AG10803 (cell line): Measurements from ENCODE around the gene CYP17A1.
"Not testable (repeated sequence)": the region's sequence is repeated elsewhere in the genome, so short reads cannot be mapped to it uniquely, and the experiment has no call there.

Experiments
- DNase-seq: peaks from one replicate; pipeline ENCODE4 v3.0.0; 2010; ENCODE audit warnings: low read depth
- H3K4me3 ChIP-seq: 2 replicates; pipeline ENCODE4 v1.5.1; 2011; ENCODE audit warnings: mild to moderate bottlenecking, low read length, control low read depth
- TF ChIP-seq, protein P1 (sequence below): conservative IDR thresholded peaks from 2 replicates; pipeline ENCODE4 v1.5.1; 2011; ENCODE audit warnings: mild to moderate bottlenecking, low read length, control low read depth, inconsistent platforms

Gene CYP17A1

DNA sequence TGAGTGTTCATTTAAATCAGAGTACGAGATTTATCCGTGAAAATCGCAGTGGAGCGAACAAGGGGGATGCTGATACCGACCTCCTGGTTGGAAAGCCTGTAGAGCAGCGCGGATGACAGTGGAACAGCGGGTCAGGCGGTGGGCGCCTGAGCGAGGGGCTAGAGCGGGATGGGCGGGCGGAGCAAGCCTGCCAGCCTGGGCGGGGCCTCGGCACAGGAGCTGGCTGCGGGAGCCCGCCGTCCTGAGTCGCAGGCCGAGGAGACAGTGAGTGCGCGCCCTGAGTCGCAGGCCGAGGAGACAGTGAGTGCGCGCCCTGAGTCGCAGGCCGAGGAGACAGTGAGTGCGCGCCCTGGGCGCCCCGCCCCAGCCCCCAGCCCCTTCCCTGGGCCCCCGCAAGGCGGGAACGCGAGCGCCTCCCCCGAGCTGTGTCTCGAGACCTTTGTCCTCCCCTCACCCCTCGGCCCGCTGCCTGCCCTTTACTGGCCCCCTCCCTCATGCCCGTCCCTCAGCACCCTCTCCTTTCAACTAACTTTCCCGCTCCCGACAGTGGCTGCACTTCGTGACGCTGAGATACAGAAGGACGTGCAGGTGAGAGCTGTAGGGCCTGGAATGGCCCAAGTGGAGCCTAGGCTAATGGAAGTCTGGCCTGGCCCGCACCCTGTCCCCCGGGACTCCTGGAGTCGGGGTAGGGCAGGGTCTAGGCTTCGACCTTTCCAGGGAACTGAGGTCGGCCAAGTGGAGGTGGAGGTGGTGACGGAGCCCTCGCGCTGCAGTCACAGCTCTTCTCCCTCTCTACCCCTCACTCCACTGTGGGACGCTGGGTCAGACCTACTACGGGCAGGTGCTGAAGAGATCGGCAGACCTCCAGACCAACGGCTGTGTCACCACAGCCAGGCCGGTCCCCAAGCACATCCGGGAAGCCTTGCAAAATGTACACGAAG is 32.3 kb upstream of the CYP17A1 start, which contains the start of gene AS3MT:
Gene AS3MT, plus strand, starts transcription at position 213 of the 941 bp plus-strand sequence. Its CDS starts 123 bp downstream, at position 336.
- H3K4me3 ChIP-seq, result peak within 1 kb of the TSS; percentile 67
- TF ChIP-seq, protein P1, sequence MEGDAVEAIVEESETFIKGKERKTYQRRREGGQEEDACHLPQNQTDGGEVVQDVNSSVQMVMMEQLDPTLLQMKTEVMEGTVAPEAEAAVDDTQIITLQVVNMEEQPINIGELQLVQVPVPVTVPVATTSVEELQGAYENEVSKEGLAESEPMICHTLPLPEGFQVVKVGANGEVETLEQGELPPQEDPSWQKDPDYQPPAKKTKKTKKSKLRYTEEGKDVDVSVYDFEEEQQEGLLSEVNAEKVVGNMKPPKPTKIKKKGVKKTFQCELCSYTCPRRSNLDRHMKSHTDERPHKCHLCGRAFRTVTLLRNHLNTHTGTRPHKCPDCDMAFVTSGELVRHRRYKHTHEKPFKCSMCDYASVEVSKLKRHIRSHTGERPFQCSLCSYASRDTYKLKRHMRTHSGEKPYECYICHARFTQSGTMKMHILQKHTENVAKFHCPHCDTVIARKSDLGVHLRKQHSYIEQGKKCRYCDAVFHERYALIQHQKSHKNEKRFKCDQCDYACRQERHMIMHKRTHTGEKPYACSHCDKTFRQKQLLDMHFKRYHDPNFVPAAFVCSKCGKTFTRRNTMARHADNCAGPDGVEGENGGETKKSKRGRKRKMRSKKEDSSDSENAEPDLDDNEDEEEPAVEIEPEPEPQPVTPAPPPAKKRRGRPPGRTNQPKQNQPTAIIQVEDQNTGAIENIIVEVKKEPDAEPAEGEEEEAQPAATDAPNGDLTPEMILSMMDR, result no peak
- peak; percentile 20 for DNase-seq

DNA sequence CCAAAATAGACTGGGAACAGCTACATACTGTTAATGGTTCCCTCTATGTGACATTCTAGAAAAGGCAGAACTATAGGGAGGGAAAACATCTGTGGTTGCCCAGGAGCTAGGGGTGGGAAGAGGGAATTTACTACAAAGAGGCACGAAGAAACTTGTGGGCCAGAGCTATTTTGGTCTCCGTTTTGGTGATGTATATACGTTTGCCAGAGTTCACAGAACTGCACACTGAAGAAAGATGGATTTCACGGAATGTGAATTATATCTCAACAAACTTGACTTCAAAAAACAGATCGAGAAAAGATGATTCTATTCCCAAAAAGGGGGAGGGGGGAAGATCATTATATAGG is 31.7 kb upstream of the CYP17A1 start:
- TF ChIP-seq, protein P1, result no peak
- DNase-seq, result peak; percentile 8
- H3K4me3 ChIP-seq, result peak overlapping the region; percentile 67

DNA sequence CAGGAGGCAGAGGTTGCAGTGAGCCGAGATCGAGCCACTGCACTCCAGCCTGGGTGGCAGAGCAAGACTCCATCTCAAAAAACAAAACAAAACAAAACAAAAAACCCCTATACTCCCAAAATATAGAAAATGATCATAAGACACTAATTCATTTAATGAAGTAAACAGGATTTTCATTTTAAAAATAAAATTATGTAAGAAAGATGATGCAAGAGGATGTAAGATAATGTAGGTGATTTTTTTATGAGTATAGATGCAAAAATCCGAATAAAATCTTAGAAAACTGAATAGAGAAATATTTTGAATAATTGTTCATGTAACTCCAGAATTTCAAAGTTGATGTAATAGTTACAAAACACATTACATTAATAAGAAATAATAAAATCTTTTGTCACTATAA is 28.4 kb upstream of the CYP17A1 start:
- H3K4me3 ChIP-seq, result no peak overlapping the region
- no peak for DNase-seq
- TF ChIP-seq, protein P1, result no peak

DNA sequence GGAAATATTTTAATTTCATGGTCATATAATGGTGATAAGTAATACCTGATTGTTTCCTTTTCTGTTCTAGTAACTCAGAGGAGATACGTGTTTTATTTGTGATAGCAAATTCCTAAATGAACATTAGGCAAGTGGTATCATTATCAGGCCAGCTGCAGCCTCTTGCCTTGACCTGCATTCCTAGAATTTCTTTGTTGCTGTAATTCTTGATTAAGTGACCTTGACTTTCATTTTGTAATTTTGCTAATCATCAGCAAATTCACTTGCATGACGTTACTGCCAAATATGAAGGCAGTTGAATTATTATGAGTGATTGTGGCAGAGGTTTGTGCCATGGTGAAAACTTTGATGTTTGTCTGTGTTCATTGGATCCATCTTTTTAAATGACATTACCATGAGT is 26.4 kb upstream of the CYP17A1 start:
- no peak for DNase-seq
- no peak overlapping the region for H3K4me3 ChIP-seq
- TF ChIP-seq, protein P1, result no peak

DNA sequence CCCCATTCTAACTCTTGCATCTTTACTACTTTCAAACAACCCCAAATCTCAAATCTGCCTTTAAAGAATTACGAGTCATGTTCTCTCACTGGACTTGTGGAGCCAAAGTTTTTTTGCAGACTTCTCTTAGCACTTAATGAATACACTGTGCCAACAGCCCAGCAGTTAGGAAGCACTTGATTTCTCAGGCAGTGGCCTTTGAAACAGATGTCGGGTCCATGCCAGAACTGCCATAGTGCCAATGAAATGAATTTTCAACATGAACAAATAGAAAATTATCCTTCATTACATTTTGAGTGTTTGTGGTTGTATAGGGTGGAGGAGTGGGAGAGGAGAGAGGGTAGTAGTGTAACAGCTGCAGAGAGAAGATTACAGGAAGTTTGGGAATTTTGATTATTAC is 22.7 kb upstream of the CYP17A1 start:
- H3K4me3 ChIP-seq, result no peak overlapping the region
- DNase-seq, result peak; percentile 25
- TF ChIP-seq, protein P1, result no peak

DNA sequence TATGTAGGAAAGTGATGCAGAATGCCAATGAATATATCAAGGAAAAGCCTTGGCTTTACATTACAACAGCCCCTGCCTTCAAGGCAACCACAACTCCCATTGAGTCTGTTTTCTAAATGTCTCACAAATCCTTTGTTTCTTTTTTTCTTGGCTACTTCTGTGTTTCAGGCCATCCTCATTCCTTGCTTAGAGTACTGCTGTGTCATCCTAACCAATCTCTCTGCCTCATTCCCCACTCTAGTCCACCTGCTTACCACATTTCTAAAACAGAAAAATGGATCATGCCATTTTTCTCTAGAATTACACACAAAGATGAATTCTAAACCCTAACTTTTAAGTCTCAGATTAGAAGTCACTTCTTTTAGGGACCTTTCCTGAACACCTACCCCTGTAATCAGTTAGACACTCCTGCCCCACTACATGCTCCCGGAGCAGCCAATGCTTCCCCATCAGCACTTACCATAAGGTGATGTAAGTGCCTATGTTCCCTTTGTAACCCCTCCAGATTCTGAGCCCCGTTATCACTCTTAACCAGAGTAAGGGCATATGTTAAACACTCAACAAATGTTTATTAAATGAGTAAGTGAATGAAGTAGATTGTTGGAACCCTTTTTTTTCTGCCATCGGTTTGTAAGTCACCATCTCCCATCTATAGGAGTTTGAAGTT is 19.7 kb upstream of the CYP17A1 start:
- TF ChIP-seq, protein P1, result no peak
- peak; percentile 33 for DNase-seq

DNA sequence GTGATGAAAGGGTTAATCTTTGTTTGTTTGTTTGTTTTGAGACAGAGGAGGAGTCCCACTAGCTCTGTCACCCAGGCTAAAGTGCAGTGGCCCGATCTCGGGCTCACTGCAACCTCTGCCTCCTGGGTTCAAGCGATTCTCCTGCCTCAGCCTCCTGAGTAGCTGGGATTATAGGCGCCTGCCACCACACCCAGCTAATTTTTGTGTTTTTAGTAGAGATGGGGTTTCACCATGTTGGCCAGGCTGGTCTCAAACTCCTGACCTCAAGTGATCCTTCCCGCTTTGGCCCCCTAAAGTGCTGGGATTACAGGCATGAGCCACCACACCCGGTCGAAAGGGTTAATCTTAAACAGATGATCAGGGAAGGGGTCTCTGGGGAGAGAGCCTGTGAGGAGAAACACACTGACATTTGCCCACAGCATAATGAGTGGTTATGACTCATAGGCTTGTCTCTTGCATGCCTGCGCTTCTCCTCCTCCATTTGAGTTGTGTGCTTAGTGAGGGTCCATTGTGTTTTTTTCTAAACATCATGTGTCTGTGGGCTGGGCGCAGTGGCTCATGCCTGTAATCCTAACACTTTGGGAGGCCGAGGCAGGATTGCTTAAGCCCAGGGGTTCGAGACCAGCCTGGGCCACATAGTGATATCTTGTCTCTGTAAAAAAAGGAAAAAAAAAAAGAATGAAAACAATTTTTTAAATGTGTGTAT is 18.7 kb upstream of the CYP17A1 start:
- peak overlapping the region; percentile 12; the same call in 1 of the 2 replicates for H3K4me3 ChIP-seq
- peak; percentile 98 for DNase-seq

More for the DNA sequence above, 19.7 kb upstream of the CYP17A1 start:
- H3K4me3 ChIP-seq, result no peak overlapping the region

DNA sequence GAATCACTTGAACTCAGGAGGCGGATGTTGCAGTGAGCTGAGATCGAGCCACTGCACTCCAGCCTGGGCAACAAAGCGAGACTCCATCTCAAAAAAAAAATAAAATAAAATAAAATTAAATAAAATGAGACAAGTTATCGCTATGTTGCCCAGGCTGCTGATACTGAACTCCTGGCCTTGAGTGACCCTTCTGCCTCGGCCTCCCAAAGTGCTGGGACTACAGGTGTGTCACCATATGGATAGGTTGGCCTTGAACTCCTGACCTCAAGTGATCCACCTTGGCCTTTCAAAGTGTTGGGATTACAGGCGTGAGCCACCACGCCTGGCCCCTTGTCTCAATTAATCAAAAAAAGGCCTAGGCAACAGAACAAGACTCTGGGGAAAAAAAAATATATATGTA is 16.0 kb upstream of the CYP17A1 start:
- H3K4me3 ChIP-seq, DNase-seq: not testable (repeated sequence)
